NB4 (cell line): ENCODE results near the gene ZNF692.

Source experiments
- MYC ChIP-seq: IDR thresholded peaks from 2 replicates; pipeline ENCODE4 v1.6.1; 2011; ENCODE audit warnings: low read depth, low read length
- POLR2A ChIP-seq: IDR thresholded peaks from 2 replicates; pipeline ENCODE4 v1.6.1; 2011; ENCODE audit warnings: mild to moderate bottlenecking; ENCODE audit not compliant: insufficient read length; ENCODE audit errors: extremely low read depth
- TF ChIP-seq, protein P1 (sequence below): IDR thresholded peaks from one replicate; pipeline ENCODE4 v1.5.1; 2012; ENCODE audit warnings: low read depth, low read length
- TF ChIP-seq, protein P2 (sequence below): IDR thresholded peaks from 2 replicates; pipeline ENCODE4 v1.6.1; 2011; ENCODE audit warnings: low read depth, low read length

DNA sequence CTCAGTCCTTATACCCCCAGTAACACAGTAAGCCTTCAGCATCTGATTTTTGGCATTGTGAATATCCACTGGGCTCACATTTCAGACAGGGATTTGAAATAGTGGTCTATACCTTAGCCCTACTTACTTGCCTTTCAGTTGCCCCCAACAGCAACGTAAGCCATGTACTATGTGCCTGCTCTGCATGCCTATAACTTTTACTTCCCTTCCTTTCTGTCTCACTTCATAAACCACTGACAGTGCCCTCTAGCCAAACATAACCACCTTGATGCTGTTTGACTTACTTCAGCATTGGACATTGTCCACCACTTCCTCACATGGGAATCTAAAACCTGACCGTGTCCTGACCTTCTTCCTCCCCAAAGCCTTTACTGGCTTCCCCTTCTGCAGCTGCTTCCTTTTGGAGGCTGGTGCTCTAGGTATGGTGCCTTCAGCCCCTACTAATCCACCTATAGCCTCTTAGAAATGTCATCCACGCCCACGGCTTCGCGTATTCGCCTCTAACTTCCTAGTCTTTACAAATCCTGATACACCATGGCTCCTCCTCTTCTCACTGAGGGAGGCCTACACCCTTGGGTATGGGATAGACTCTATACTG is 24.4 kb downstream of the ZNF692 start:
- TF ChIP-seq, protein P1, sequence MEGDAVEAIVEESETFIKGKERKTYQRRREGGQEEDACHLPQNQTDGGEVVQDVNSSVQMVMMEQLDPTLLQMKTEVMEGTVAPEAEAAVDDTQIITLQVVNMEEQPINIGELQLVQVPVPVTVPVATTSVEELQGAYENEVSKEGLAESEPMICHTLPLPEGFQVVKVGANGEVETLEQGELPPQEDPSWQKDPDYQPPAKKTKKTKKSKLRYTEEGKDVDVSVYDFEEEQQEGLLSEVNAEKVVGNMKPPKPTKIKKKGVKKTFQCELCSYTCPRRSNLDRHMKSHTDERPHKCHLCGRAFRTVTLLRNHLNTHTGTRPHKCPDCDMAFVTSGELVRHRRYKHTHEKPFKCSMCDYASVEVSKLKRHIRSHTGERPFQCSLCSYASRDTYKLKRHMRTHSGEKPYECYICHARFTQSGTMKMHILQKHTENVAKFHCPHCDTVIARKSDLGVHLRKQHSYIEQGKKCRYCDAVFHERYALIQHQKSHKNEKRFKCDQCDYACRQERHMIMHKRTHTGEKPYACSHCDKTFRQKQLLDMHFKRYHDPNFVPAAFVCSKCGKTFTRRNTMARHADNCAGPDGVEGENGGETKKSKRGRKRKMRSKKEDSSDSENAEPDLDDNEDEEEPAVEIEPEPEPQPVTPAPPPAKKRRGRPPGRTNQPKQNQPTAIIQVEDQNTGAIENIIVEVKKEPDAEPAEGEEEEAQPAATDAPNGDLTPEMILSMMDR: no peak
- TF ChIP-seq POLR2A (no peak), MYC (peak; percentile 15; the same call in 1 of the 2 replicates)
- TF ChIP-seq, protein P2, sequence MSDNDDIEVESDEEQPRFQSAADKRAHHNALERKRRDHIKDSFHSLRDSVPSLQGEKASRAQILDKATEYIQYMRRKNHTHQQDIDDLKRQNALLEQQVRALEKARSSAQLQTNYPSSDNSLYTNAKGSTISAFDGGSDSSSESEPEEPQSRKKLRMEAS: peak; percentile 34; the same call in 1 of the 2 replicates
